Stimulated activated naive CD8-positive, alpha-beta T cell treated with anti-CD3 and anti-CD28 coated beads, Interleukin-15, Interleukin-2, amounts not matched to agents 100 U/mL and 50 U/mL, for 24 hours (primary cell): ENCODE data around the gene FRMD4A.
A peak's percentile ranks its signal among the peaks of the same experiment; 100 is the strongest.
"Not testable (repeated sequence)": the region's sequence is repeated elsewhere in the genome, so short reads cannot be mapped to it uniquely, and the experiment has no call there.

Experiments
- ATAC-seq: fragments of 150-1000 bp; cut with Tn5 transposase; one replicate; pipeline ENCODE4 v1.10.0; 2021
- DNase-seq: peaks from one replicate; pipeline ENCODE4 v3.0.0; 2021

Gene FRMD4A

GRCh38 chr10:14052931-14053330 lies 277.8 kb downstream of the FRMD4A start:
- DNase-seq (no peak), ATAC-seq (no peak)

GRCh38 chr10:14050598-14050997 lies 280.1 kb downstream of the FRMD4A start:
- DNase-seq, result no peak
- ATAC-seq, result no peak

DNA sequence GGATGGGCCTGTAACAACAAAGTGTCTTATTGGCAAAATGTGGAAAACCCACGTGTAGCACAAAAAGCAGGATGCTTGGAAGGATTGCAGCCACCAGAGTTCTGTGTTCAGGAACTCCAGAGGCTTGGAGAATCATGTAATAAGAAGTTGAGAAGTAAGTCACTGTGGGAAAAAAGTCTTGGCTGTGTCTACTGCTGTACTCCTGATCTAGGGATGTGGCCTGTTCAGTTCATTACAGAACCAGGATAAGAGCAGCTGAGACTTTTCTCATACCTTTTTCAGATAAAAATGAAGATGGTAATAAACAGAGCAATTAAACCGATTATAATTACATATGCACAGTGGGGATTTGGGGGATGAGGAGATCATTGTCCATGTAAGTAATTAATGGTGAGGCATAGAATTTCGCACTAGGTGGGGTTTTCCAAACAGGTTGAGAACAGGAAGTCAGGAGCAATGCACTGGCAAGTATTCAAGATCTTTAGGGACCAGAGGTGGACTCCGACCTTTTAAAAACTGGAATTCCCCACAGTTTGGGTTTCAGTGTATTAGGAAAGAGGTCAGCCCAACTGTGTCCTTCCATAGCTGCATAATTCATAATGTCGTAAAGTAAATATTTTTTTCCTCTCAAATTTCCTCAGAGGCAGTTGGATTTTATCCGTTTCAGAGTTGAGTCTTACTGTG lies 281.7 kb downstream of the FRMD4A start:
- DNase-seq, result no peak
- no peak for ATAC-seq

DNA sequence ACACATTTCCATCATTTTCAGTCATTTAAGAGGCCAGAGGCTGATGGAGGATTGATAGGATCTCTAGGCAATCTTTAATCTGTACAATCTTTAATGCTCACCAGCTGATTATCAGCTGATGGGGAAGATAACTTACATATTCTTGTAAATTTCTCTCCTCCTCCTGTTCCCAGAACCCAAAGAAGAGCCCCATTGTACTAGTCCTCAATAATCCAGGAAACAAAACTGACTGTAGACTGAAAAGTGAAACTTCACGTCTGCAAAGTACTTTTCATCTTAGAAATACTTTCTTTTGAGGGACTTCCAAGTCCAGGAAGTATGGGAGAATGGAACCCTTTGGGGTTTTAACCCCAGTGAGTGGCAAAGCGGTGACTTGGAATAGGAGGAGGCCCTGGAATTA lies 283.3 kb downstream of the FRMD4A start:
- no peak for DNase-seq
- ATAC-seq, result no peak

GRCh38 chr10:14042051-14042450 lies 288.7 kb downstream of the FRMD4A start:
- DNase-seq, ATAC-seq: not testable (repeated sequence)

GRCh38 chr10:14040787-14041631 lies 289.7 kb downstream of the FRMD4A start:
- no peak for DNase-seq
- ATAC-seq, result no peak

DNA sequence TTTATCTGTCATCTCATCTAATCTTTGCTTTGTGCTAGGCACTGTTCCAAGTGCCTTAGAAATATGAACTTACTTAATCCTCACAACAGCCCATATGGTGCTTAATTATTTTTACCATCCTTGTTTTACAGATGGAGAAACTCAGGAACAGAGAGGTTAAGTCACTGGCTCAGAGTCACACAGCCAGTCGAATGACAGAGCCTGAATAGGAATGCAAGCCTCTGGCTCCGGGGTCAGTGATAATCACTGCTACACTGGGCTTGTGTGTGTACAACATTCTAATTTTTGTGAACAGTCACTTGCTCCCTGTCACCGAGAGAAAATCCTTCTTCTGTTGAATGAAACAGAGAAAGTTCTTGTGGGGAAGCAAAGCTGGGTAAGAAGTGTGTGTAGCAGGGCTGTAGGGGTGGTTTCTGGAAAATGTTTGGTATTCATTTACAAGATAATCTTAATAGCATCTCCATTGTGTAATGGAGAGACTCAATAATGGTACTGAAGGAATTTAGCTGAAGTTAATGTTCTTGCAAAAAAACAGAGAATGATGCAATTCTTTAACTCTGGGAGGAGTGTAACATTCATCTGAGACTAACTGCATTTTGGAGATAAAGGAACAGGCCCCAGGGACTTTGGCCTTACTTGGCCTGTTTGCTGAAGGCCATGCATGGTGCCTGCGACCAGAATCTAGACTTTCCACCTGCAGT lies 290.6 kb downstream of the FRMD4A start:
- ATAC-seq (no peak), DNase-seq (no peak)

GRCh38 chr10:14036233-14036632 lies 294.5 kb downstream of the FRMD4A start:
- DNase-seq, result no peak
- ATAC-seq, result no peak

- ATAC-seq (no peak), DNase-seq (no peak)
These were observed 295.2 kb downstream of the FRMD4A start for GRCh38 chr10:14035506-14035905.

- ATAC-seq, result peak; percentile 36
- peak; percentile 57 for DNase-seq
These were observed 298.2 kb downstream of the FRMD4A start for GRCh38 chr10:14032406-14032998.

DNA sequence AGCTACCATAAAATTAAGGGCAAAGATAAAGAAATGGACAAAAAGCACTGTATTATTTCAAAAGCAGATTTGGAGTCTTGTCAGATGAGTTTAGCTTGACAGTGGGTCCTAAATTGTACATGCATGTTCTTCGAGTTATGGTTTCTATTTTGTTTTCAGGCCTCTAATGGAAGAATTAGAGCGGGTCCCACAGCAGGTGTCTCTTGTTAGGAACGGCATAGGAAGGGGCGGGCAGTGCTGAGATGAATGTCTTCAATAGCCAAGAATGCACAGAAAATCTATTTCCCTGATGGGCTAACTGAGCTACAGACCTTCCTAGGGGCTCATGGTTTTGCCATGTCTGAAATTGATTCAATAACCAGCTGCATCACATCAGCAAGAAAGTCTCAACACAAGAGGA lies 304.4 kb downstream of the FRMD4A start:
- DNase-seq, result no peak
- ATAC-seq, result no peak

GRCh38 chr10:14025283-14026189 lies 305.2 kb downstream of the FRMD4A start:
- ATAC-seq (no peak), DNase-seq (no peak)

- DNase-seq, result no peak
- ATAC-seq, result no peak
These were observed 306.2 kb downstream of the FRMD4A start for GRCh38 chr10:14024329-14025202.

- DNase-seq, result no peak
- ATAC-seq, result peak; percentile 23
These were observed 306.9 kb downstream of the FRMD4A start for GRCh38 chr10:14023673-14024328.

DNA sequence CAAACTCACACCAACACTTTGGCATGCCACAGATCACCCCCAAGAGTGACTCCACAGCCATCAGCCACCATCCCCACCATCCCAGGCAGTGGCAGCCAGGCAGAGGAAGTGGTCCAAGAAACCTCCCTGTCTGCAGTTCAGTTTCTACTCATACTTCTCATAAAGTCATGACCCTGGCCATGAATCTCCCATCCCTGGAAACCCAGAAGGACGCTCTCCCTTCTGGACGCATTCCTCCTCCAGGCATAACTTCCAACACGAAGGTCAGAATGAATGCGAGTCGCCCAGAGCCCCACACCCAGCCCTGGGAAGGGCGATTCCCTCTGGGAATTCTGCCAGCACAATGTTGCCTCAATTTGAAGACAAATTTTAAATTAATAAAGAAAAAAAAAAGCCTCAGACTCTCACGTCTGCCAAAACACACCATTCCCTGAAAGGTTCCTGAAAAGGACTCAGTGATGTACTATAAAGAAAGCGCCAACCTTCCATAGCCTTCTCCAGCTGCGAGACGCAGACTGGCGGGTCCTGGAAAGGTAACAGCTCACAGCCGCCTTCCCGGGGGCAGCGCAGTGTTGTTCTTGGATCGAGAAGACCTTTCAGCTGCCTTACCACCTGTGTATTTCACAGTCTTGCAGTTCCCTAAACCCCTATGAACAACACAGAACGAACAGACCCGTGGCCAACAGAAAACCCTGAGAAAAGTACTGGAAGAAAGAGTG lies 307.6 kb downstream of the FRMD4A start:
- DNase-seq, result no peak
- ATAC-seq, result no peak

DNA sequence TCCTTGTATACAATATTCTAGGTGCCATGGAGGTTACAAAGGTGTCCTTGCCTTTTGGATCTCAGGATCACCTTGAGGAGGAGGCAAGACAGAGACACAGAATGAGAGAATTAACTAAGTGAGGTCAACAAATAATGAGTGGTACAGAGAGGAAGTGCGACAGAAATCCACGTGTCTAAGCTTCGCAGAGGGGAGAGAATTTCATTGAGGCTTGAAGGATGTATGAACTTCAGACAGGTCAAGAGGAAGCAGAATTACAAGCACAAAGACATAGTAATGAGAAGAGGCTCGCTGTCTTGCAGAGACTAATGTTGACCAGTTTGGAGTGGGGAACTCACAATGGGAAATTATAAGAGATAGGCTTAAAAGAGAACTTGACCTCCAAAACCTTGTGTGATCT lies 308.7 kb downstream of the FRMD4A start:
- DNase-seq (no peak), ATAC-seq (no peak)

DNA sequence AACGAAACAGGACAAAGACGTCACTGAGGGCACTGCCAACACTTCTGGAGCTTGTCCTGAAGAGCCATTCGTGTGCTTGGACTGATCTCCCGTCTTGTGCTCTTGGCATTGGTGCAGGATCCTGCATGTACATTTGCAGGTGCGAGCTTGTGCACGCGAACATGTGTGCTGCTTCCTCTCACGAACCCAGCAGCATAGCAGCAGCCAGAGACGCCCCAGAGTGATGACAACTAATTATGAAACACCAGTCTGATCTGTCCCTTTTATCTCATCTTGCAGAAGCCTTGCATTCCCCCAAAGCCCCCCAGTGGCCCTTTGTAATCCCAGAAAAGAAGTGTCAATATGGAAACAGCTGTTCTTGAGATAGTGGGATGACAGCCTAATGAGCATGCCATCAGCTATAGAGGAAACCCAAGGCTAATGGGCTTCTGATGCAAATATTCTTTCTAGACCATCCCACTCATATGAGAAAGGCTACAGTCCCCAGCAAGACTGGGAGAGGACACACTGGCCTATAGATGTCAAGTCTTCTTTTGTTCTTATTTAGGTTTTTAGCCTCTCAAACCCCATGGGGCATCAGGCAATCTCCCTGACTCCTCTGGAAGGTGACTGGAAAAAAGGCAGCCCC lies 310.6 kb downstream of the FRMD4A start:
- ATAC-seq (no peak), DNase-seq (no peak)

DNA sequence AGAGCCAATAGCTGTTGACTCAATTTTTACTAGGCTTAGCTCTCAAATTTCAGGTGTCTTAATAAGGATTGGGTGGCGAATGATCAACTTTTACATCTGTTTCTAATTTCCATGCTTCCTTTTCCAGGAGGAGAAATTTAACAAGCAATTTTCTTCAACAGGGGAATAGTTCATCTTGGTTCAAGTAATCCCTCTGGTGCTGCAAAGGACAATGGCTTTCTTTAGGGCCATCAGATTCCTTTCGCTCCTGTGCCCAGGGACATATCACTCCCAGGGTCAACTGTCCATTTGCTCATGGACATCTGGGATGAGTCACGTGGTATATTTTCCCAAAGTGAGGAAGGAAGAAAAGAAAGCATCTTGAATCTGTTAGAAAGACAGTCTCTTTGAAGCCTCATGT lies 313.3 kb downstream of the FRMD4A start:
- ATAC-seq (no peak), DNase-seq (no peak)

- no peak for ATAC-seq
These were observed 313.8 kb downstream of the FRMD4A start for GRCh38 chr10:14016931-14017333.

More at GRCh38 chr10:14016931-14017333, 313.8 kb downstream of the FRMD4A start:
- DNase-seq, result no peak
